NCI-H187 (cell line): ENCODE results near the gene MOSPD3.
A peak's percentile ranks its signal among the peaks of the same experiment; 100 is the strongest.

ENCODE experiments used
- DNase-seq, 2 experiments: peaks; one replicate each; lab custom pipeline; 2025; lab: John Stamatoyannopoulos, UW

Gene MOSPD3

DNA sequence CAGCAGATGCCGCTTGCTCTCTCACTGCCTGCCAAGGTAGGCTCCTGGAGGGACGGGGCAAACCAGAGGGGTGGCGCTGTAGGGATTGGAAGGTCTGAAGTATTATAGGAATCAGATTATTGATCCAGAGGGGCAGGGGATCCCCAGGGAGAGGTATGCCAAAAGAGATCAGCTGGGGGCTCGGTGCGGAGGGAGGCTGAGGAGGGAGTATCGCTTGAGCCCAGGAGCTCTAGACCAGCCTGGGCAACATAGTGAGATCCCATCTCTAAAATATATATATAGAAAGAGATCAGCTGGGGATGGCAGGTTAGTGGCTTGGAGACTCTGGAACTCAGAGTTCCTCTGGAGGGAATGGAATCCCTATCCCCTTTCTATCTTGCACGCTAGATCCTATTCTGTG lies 17.2 kb upstream of the MOSPD3 start:
- DNase-seq: no peak

DNA sequence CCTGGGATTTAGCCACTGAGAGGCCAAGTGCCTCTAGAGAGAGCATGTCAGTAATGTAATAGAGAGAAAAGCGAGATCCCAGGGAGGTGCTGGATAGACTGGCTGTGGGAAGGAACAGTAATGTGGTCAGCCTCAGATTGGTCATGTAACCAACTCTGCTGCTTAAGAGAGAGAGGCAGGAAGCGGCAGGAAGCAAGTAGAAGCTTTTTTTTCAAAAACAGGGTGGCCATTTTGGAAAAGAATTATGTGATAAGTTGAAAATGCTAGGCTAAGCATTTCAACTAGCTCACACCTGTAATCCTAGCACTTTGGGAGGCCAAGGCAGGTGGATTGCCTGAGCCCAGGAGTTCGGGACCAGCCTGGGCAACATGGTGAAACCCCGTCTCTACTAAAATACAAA lies 13.9 kb upstream of the MOSPD3 start:
- DNase-seq: no peak

DNA sequence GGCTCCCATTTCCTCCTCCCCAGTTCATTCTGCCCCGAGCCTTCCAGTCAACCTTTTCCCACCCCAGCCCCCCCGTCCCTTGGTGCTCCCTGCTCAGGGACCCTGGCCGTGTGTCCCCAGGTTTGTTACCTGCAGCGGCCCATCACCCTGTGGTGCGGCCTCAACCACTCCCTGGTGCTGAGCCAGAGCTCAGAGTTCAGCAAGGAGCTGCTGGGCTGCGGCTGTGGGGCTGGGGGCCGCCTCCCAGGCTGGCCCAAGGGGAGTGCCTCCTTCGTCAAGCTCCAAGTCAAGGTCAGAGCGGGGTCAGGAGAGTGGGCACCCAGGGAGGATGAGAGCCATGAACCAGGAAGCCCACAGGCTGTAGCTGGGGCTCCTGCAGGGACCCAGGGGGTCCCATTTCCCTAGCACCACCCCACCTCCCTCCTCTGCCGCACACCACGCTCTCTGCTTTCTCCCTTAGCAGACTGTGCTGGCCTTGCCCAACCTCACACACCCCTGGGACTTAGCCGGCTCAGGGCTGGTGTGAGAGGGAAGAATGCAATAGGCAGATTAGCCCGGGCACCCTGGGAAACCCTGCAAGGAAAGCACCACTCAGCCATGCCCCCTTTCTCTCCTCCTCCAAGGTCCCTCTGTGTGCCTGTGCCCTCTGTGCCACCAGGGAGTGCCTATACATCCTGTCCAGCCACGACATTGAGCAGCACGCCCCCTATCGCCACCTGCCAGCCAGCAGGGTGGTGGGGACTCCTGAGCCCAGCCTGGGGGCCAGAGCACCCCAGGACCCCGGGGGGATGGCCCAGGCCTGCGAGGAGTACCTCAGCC lies 12.2 kb upstream of the MOSPD3 start:
- no peak for DNase-seq

DNA sequence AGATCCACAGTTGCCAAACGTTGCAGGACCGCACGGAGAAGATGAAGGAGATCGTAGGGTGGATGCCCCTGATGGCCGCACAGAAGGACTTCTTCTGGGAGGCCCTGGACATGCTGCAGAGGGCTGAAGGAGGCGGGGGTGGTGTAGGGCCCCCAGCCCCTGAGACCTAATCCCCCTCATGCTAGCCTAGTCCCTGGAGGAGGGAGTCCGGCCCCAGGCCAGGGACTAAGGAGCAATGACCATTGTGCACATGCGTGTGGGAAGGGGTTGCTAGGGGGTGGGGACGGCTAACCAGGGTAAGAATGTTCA lies 11.7 kb upstream of the MOSPD3 start:
- DNase-seq: no peak

DNA sequence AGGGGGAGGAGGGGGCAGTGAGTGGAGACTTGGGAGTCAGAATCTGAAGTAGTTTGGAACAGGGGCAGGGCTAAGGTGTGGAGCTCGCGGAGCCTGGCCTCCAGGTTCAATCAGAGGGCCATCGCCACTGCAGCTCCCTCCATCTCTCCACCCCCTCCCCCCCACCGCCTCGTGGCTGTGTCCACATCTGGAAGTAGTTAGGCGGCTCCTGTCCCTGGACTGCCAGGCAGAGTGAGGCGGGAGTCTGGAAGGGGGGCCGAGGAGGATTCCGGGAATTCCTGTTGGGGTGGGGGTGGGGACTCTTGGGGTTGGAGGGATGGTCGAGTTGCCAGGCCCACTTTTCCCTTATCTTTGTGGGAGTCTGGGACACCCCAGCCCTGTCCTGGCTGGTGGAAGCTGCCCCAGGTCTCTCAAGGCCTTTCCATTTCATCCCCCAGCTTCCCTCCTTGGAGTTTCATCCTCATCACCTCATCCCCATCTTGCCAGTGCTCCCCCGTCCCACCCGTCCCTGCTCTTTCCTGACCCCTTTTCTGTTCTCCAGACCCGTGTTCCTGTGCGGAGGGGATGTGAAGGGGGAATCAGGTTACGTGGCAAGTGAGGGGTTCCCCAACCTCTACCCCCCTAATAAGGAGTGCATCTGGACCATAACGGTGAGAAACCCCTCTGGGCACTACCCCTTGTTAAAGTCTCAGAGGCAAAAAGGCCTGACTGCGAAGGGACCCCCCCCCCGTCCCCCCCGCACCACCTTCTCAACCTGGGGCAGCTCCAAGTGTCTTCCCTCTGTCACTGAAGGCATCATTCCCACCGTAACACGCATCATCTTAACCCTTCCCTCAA lies 9.2 kb upstream of the MOSPD3 start:
- no peak for DNase-seq

DNA sequence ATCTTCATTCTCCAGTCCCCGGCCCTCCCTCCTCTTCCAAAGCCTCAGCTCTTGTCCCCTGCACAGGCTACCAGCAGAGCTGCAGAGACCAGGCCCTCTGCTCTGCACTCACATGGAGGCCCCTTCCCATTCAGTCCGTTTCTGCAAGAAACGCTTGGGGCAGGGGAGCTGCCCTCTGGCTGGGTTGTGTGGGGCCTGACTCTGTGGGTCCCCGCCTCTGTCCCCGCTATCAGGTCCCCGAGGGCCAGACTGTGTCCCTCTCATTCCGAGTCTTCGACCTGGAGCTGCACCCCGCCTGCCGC lies 8.7 kb upstream of the MOSPD3 start:
- no peak for DNase-seq

DNA sequence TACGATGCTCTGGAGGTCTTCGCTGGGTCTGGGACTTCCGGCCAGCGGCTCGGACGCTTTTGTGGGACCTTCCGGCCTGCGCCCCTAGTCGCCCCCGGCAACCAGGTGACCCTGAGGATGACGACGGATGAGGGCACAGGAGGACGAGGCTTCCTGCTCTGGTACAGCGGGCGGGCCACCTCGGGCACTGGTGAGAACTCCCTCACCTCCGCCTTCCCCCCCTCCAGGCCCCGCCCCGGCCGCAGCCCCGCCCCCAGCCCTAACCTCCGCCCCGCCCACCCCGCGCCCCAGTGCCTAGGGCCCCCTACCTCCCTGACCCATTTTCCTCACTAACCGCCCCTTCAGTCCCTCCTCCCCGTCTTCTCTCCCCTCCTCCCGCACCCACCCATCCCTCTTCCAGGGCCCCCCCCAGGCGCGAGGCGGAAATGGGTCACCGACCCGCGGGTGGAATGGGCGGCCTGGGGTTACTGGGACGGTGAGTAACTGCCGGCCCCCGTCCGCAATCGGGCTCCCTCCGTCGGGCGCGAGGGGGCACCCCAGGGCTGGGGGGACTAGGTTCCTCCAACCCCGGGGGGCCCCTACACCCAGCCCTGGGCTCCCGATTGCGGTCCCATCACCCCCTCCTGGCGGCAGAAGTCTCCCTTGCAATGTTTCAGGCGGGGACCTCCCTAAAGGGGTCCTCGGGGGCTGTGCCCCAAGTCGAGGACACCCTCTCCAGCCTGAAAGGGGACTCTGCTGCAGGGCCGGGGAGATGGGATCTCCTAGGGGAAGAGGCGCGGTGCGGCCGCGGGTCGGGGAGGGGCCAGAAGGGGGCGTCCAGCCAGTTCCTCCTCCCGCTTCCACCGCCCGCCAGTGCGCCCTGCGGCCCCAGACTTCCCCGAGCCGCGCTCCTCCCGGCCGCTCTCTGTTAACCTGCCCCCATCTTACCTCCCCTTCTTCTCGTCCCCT lies 8.0 kb upstream of the MOSPD3 start:
- DNase-seq: peak; percentile 8 to 25

DNA sequence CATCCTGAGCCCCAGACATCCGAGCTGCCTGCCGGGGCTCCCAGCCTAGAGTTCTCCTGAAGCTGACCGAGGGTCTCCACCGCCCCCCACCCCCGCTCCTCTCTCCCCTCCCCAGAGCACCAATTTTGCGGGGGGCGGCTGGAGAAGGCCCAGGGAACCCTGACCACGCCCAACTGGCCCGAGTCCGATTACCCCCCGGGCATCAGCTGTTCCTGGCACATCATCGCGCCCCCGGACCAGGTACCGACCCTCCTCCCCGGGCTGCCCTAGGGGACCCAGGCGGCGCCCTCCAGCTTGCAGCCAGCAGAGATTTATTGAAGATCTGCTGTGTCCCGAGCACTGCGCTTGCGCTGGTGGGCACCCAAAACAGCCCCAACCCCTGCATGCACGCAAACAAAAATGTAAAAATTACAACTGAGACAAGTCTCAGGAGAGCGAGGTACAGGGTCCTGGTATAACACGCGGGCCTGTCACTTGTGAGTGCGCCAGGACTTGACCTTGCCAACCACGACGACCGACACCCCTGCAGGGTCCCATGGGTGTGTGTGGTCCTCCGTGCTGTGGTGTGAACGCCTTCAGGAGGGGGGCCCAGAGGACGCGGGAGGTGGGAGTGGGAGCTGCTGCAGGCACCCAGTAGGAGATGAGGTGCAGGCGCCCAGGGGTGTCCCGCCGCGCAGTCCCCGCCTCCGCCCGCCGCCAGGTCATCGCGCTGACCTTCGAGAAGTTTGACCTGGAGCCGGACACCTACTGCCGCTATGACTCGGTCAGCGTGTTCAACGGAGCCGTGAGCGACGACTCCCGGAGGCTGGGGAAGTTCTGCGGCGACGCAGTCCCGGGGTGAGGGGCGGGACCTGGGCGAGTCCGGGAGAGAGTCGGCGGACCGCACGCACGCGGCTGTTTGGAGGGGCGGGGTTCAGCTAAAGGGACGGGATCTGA lies 7.1 kb upstream of the MOSPD3 start:
- no peak for DNase-seq

DNA sequence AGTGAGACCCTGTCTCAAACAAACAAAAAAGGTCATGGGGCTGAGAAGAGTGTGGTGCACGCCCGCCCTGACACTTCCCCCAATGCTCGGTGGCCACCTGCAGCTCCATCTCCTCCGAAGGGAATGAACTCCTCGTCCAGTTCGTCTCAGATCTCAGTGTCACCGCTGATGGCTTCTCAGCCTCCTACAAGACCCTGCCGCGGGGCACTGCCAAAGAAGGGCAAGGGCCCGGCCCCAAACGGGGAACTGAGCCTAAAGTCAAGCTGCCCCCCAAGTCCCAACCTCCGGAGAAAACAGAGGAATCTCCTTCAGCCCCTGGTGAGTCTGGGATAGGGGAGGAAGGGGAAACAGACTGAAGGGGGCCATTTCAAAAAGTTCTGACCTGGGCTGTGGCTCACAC lies 6.0 kb upstream of the MOSPD3 start:
- DNase-seq: no peak

DNA sequence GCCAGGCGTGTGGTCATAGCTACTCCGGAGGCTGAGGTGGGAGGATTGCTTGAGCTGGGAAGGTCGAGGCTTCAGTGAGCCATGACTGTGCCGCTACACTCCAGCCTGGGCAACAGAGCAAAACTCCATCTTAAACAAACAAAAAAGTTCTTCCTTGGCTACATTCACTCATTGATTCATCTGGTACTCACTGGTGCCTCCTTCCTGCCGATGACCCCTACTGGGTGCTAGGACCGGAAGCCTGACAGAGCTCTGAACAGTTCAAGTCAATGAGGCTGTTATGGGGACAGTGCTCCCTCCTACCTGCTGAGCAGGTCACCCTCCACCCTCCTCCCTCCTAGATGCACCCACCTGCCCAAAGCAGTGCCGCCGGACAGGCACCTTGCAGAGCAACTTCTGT lies 5.2 kb upstream of the MOSPD3 start:
- no peak for DNase-seq

DNA sequence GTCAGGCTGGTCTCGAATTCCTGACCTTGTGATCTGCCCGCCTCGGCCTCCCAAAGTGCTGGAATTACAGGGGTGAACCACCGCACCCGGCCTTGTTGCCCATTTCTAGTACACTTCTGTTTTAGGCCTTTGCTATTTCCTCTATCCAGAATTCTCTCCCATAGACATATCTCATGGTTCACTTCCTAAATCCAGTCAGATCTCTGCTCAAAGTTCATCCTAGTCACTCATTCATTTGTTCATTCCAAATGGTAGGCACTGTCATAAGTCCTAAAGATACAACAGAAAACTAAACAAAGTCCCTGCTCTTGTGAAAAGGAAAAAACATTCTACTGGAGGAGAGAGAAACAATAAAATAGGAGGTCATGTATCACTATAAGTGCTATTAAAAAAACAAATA lies 2.4 kb upstream of the MOSPD3 start:
- DNase-seq: no peak

DNA sequence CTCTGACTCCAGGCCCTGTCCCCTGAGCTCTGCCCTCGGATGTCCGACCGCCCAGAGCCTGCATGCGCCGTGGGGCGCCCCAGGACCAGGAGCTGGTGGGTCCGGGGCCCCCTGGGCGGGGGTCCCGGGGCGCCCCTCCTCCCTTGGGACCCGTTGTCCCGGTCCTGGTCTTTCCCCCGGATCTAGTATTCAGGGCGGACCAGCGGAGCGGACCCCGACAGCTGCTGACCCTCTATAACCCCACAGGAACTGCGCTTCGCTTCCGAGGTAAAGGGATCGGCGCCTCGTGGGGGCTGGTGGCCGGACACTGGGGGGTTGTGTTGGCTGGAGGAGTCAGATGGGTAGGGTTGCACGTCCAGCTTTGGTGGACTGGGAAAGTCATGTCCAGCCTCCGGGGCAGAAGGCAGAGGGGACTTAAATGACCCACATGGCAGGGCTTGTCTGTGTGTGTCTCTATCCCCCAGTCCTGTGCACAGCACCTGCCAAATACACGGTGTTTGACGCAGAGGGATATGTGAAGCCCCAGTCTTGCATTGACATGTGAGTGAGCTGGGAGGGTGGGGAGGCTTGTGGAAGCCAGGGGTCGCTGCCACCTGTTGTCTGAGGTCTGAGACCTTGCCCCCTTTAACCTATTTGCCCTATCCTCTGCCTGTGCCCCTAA lies 520 bp downstream of the MOSPD3 start:
- no peak for DNase-seq

DNA sequence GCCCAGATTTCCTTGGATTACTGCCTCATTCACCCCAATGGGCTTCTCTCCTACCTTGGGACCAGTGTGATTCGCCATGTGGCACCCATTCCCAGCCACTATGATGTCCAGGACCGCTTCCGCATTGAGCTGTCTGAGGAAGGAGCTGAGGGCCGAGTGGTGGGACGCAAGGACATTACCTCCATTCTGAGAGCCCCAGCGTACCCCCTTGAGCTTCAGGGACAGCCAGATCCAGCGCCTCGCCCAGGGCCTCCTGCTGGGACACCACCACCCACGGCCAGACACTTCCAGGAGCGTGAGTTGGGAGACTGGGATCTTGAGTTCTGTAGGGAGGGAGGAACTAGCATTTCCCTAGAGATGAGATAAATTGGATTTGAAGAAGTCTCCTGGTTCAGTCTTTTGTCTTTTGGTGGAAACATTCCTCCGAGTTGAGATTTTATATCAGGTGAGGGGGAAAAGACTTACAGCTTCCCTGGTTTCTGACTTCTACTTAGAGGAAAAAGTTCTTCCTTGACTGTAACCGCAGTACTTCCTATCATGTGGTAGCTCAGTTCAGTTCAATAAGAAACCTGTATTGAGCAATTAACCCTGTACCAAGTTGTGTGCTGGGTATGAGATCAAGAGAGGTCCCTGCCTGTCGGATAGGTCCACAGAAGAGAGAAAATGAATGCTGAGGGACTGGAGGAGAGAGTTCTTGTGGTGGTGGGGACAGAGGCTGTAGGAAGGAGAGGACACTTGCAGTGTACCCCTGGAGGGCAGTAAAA lies 1.3 kb downstream of the MOSPD3 start:
- no peak for DNase-seq

DNA sequence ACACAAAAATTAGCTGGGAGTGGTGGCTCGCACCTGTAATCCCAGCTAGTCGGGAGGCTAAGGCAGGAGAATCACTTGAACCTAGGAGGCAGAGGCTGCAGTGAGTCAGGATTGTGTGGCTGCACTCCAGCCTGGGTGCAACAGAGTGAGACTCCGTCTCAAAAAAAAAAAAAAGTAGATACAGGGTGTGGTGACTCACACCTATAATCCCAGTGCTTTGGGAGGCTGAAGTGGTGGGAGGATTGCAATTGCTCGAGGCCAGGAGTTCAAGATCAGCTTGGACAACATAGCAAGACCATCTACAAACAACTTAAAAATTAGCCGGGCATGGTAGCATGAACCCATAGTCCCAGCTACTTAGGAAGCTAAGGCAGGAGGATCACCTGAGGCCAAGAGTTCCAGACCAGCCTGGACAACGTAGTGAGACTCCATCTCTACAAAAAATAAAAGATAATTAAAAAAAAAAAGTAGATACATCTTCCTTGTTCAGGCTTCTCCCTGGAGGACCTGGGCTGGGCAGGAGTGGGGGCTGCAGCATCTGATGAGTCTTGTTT lies 2.0 kb downstream of the MOSPD3 start:
- DNase-seq: no peak

DNA sequence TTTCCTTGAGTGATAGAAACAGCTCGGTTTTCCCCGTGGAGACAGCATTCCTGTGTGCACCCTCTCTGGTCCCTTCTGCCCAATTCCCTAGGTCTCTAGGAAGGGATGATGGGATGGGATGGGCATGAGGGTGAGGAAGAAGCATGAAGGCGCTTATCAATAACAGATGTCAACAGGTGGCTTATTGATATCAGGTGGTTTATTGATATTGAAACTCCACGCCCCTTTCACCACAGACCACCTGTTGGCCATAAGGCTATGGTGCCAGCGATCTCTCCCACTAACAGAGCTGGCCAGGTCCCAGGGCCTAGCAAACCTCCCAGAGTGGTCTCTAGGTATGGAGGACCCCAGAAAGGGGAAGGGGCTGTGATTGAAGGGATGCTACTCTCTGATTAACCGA lies 7.9 kb downstream of the MOSPD3 start:
- DNase-seq: no peak

DNA sequence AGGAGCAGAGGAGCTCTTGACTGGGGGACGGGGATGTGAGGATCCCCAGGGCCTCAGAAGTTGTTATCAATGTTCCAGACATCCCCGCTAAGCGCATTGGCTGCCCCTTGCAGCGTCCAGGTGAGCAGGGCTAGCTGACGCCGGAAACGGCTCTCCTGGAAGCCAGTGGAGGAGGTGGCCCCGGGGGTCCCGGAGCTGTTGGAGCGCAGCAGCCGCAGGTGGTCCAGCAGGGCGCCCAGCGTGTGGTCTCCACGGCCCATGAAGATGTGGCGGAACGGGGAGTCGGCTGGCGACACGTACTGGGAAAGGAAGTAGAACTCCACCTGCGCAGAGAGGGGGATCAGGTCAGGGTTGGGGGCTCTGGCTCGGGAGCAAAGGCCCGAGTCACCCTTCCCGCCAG lies 8.5 kb downstream of the MOSPD3 start:
- DNase-seq: no peak

DNA sequence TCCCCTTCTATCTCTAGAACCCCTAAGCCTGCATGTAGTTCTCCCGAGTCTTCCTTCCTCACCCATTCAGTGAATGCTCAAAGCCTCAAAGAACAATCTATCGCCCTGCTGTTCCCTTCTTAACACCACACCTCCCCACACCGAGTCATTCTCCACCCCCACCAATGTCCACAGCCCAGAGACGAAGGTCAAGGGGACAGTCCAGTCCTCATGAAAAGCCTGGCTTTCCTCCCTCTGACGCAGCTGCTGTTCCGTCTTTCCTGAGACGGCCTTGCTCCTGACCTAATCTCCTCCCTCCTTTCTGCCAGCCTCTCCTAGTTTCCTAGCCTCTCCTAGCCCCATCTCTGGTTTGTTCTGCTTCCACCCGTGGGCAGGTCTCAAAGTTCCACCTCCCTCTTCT lies 9.2 kb downstream of the MOSPD3 start:
- no peak for DNase-seq

DNA sequence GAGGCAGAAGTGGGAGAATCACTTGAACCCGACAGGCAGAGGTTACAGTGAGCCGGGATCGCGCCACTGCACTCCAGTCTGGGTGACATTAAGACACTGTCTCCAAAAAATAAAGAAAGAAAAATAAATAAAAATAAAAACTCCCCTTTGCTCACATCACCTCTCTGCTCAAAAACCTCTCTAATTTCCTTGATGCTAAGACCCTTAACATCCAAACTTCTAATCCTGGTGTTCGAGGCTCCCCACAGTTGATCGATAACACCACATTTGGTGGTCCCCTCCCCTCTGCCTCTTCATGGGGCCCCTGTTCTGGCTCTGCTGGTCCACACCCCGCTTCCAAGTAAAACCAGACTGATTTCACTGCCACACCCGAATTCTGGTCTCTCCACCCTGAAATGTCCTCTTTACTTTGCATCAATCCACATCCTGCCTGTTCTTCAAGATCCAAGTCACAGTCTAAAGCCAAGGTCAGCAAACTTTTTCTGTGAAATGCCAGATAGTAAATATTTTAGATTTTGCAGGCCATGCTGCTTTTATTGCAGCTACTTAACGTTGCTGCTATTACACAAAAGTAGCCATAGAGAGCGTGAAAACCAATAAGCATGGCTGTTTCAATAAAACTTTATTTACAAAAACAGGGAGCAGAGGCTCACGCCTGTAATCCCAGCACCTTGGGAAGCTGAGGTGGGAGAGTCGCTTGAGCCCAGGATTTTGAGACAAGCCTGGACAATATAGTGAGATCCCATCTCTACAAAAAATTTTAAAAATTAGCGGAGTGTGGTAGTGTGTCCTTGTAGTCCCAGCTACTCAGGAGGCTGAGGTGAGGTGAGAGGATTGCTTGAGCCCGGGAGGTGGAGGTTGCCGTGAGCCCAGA lies 11.8 kb downstream of the MOSPD3 start:
- no peak for DNase-seq

DNA sequence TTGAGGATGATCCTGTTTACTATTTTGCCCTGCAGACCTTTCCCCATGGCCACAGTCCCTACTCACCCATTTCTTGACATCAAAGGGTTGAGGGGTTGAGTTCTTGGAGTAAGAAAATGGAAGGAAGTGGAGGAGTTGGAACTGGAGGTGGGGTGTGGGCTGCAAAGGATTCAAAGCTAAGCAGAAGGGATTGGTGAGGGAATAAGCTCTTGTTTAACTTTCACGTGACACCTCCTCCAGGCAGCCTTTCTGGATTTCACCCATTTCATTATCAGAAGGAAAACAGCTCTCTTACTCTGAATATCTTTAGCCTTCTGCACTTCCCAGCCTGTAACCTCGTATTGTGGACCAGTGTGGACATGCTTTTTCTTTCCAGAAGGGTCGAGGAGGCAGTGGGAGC lies 13.7 kb downstream of the MOSPD3 start:
- DNase-seq: no peak
